ENCODE measurements around the gene ANKLE1.

GRCh38 chr19:17266975-17267788 lies 14.5 kb upstream of the ANKLE1 start, which contains the start of gene BABAM1:
- TF ChIP-seq BCL3 (IDR thresholded peaks at IDR 0.05; ENCODE audit: borderline replicate concordance, insufficient read depth, low read depth, low read length, poor library complexity, severe bottlenecking) (no peak), FOXM1 (IDR thresholded peaks at IDR 0.05; ENCODE audit: low read depth, low read length) (peak; percentile 92), NR2C1 (IDR thresholded peaks at IDR 0.05) (peak; percentile 70), TBL1XR1 (IDR thresholded peaks at IDR 0.05; ENCODE audit: low read depth, low read length) (peak; percentile 24; the same call in 1 of the 2 replicates), ZNF622 (IDR thresholded peaks at IDR 0.05) (no peak), EGR1 (IDR thresholded peaks at IDR 0.05; ENCODE audit: borderline replicate concordance in 1 of 2, low read depth in 2 of 2, low read length in 2 of 2) (peak in 1 of 2 experiments; percentile 36; a peak in 1 of 3 replicates), FOXK2 (IDR thresholded peaks at IDR 0.05) (no peak)
- TF ChIP-seq, protein P1, sequence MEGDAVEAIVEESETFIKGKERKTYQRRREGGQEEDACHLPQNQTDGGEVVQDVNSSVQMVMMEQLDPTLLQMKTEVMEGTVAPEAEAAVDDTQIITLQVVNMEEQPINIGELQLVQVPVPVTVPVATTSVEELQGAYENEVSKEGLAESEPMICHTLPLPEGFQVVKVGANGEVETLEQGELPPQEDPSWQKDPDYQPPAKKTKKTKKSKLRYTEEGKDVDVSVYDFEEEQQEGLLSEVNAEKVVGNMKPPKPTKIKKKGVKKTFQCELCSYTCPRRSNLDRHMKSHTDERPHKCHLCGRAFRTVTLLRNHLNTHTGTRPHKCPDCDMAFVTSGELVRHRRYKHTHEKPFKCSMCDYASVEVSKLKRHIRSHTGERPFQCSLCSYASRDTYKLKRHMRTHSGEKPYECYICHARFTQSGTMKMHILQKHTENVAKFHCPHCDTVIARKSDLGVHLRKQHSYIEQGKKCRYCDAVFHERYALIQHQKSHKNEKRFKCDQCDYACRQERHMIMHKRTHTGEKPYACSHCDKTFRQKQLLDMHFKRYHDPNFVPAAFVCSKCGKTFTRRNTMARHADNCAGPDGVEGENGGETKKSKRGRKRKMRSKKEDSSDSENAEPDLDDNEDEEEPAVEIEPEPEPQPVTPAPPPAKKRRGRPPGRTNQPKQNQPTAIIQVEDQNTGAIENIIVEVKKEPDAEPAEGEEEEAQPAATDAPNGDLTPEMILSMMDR (IDR thresholded peaks at IDR 0.05 in 2 of 3, conservative IDR thresholded peaks at IDR 0.05 in 1 of 3; ENCODE audit: control insufficient read depth in 2 of 3, extremely low read depth in 1 of 3, insufficient read depth in 1 of 3, low read depth in 3 of 3, low read length in 3 of 3): no peak

All from GM12878 (cell line).